Measurements from ENCODE around the gene RAP1GDS1. TPM values are rescaled to one million over a fixed set of nuclear protein-coding genes. Genes with fewer than 3 reads are reported as not detected.
A peak's percentile ranks its signal among the peaks of the same experiment; 100 is the strongest.

The RAP1GDS1 gene
- polyA plus RNA-seq, 3 donors = 23.6 to 37.9 (median 37.8) TPM

- Mint-ChIP-seq H3K4me1 (peaks cover 6% of the 10 kb centered on the region), H3K9me3 (no peaks in the 10 kb centered on the region), H3K36me3 (peaks cover 22 to 33% of the 10 kb centered on the region in 2 donors), H3K27me3 (ENCODE audit: low read depth in 3 of 3) (peaks cover 0 to 2% (median 0%) of the 10 kb centered on the region in 3 donors), H3K27ac (peak overlapping the region in 1 of 7 donors; percentile 55), H3K4me3 (no peak overlapping the region)
- Histone ChIP-seq H3K36me3 (replicated peaks in 1 of 2; ENCODE audit: control insufficient read depth in 1 of 2, insufficient read depth in 2 of 2, low read length in 2 of 2) (peaks cover 10 to 23% of the 10 kb centered on the region in 2 donors), H2AFZ (ENCODE audit: insufficient read depth, low read depth, low read length, poor library complexity, severe bottlenecking) (no peak overlapping the region), H3K79me2 (ENCODE audit: insufficient read depth, low read length) (peaks cover 42% of the 10 kb centered on the region), H3K27ac (ENCODE audit: low read depth in 1 of 2, low read length in 2 of 2) (no peak overlapping the region), H3K4me3 (replicated peaks in 1 of 3; ENCODE audit: low read depth in 2 of 3, low read length in 3 of 3) (no peak overlapping the region), H3K4me1 (ENCODE audit: control insufficient read depth in 1 of 2, insufficient read depth in 2 of 2, low read length in 2 of 2) (no peaks in the 10 kb centered on the region), H4K20me1 (ENCODE audit: insufficient read depth, low read length) (peaks cover 38% of the 10 kb centered on the region), H3K4me2 (replicated peaks; ENCODE audit: extremely low read depth, low read length, poor library complexity, severe bottlenecking) (no peak overlapping the region), H3K9ac (ENCODE audit: insufficient read depth, low read length, poor library complexity, severe bottlenecking) (no peak overlapping the region), H3K9me3 (replicated peaks in 1 of 2; ENCODE audit: control insufficient read depth in 1 of 2, insufficient read depth in 1 of 2, low read length in 2 of 2) (no peaks in the 10 kb centered on the region), H3K27me3 (ENCODE audit: control insufficient read depth in 2 of 2, insufficient read depth in 2 of 2, low read length in 2 of 2) (no peaks in the 10 kb centered on the region)
- WGBS (ENCODE audit: insufficient coverage) = no CpG with 5 or more reads among the region's 4 CpGs
- intact Hi-C loops (cut with micrococcal nuclease) = no loop called here
- TF ChIP-seq CTCF (IDR thresholded peaks at IDR 0.05) = no peak
- DNase-seq = no peak
Observed at GRCh38 chr4:98293104-98293887, 32.1 kb downstream of the RAP1GDS1 start.

- Mint-ChIP-seq H3K4me3 (no peak overlapping the region), H3K27me3 (ENCODE audit: low read depth in 3 of 3) (peaks cover 0 to 2% (median 2%) of the 10 kb centered on the region in 3 donors), H3K9me3 (peaks cover 5 to 15% (median 12%) of the 10 kb centered on the region in 7 donors), H3K27ac (peak overlapping the region in 1 of 7 donors; percentile 0), H3K4me1 (no peaks in the 10 kb centered on the region), H3K36me3 (peaks cover 48 to 63% of the 10 kb centered on the region in 2 donors)
- H3K9me3 ChIP-seq (replicated peaks in 1 of 2; ENCODE audit: control insufficient read depth in 1 of 2, insufficient read depth in 1 of 2, low read length in 2 of 2) = peaks cover 0 to 4% of the 10 kb centered on the region in 2 donors
- peaks cover 10 to 29% of the 10 kb centered on the region in 2 donors for H3K36me3 ChIP-seq (replicated peaks in 1 of 2; ENCODE audit: control insufficient read depth in 1 of 2, insufficient read depth in 2 of 2, low read length in 2 of 2)
- no peak overlapping the region for H3K4me3 ChIP-seq (replicated peaks in 1 of 3; ENCODE audit: low read depth in 2 of 3, low read length in 3 of 3)
- H3K4me1 ChIP-seq (ENCODE audit: control insufficient read depth in 1 of 2, insufficient read depth in 2 of 2, low read length in 2 of 2) = no peaks in the 10 kb centered on the region
- no peak overlapping the region for H3K4me2 ChIP-seq (replicated peaks; ENCODE audit: extremely low read depth, low read length, poor library complexity, severe bottlenecking)
- H3K79me2 ChIP-seq (ENCODE audit: insufficient read depth, low read length) = no peaks in the 10 kb centered on the region
- H4K20me1 ChIP-seq (ENCODE audit: insufficient read depth, low read length) = no peaks in the 10 kb centered on the region
- no peak overlapping the region for H3K27ac ChIP-seq (ENCODE audit: low read depth in 1 of 2, low read length in 2 of 2)
- H2AFZ ChIP-seq (ENCODE audit: insufficient read depth, low read depth, low read length, poor library complexity, severe bottlenecking) = no peak overlapping the region
- intact Hi-C loops (cut with micrococcal nuclease) = no loop called here
- DNase-seq = no peak
- no peak for TF ChIP-seq CTCF (IDR thresholded peaks at IDR 0.05)
- no peaks in the 10 kb centered on the region for H3K27me3 ChIP-seq (ENCODE audit: control insufficient read depth in 2 of 2, insufficient read depth in 2 of 2, low read length in 2 of 2)
- no CpG with 5 or more reads among the region's 2 CpGs for WGBS (ENCODE audit: insufficient coverage)
- H3K9ac ChIP-seq (ENCODE audit: insufficient read depth, low read length, poor library complexity, severe bottlenecking) = no peak overlapping the region
Observed at GRCh38 chr4:98298022-98298421, 36.8 kb downstream of the RAP1GDS1 start.

Data from CD14-positive monocyte (primary cell).